T-helper 2 cell treated with Interferon-gamma antibody and Interleukin-4, amounts not matched to agents 100 ng/mL and 5 ng/mL, for 36 hours (primary cell): ENCODE results near the gene SERPINA4. TPM values are rescaled to one million over a fixed set of nuclear protein-coding genes. Genes with fewer than 3 reads are reported as not detected.

ENCODE experiments used
- intact Hi-C: fragments of 100-400 bp; cut with micrococcal nuclease; formaldehyde crosslinking; loops from one replicate; pipeline ENCODE4 v1.15.1; 2023
- total RNA-seq: library from RNA; stranded (reverse); gene quantifications from 2 replicates; pipeline ENCODE4 v1.2.3, GENCODE V29; 2022

The SERPINA4 gene
- total RNA-seq, 1 donor from 2014 or later = not detected

GRCh38 chr14:94612580-94613554 is 51.6 kb downstream of the SERPINA4 start:
- intact Hi-C loops = no loop called here

- intact Hi-C loops = no loop called here
Observed at GRCh38 chr14:94613720-94614644, 52.7 kb downstream of the SERPINA4 start.

- intact Hi-C loops = no loop called here
Observed at GRCh38 chr14:94614802-94615201, 53.6 kb downstream of the SERPINA4 start.

- intact Hi-C loops = no loop called here
Observed at GRCh38 chr14:94615254-94615653, 54.0 kb downstream of the SERPINA4 start.

GRCh38 chr14:94615823-94616570 is 54.8 kb downstream of the SERPINA4 start:
- intact Hi-C loops = no loop called here

GRCh38 chr14:94617366-94617941 is 56.2 kb downstream of the SERPINA4 start:
- intact Hi-C loops = no loop called here

- intact Hi-C loops = no loop called here
Observed at GRCh38 chr14:94617988-94618822, 57.0 kb downstream of the SERPINA4 start.

GRCh38 chr14:94619297-94619696 is 58.1 kb downstream of the SERPINA4 start:
- intact Hi-C loops = no loop called here

Other genes with a start within 250 kb of the SERPINA4 start
- gene SERPINA6, start 238.1 kb upstream of the SERPINA4 start, total RNA-seq = not detected in 2 replicates
- not detected in 2 replicates for gene SERPINA2, start 194.7 kb upstream of the SERPINA4 start, total RNA-seq
- 0.16 TPM in 1 of 2 replicates, not detected in the other for gene SERPINA1, start 172.8 kb upstream of the SERPINA4 start, total RNA-seq
- gene SERPINA11, start 108.6 kb upstream of the SERPINA4 start, total RNA-seq = not detected in 2 replicates
- gene SERPINA9, start 85.2 kb upstream of the SERPINA4 start, total RNA-seq = not detected in 2 replicates
- not detected in 2 replicates for gene SERPINA12, start 52.0 kb upstream of the SERPINA4 start, total RNA-seq
- not detected in 2 replicates for gene SERPINA5, start 20.0 kb downstream of the SERPINA4 start, total RNA-seq
- not detected in 2 replicates for gene SERPINA3, start 50.9 kb downstream of the SERPINA4 start, total RNA-seq
- not detected in 2 replicates for gene GSC, start 208.7 kb downstream of the SERPINA4 start, total RNA-seq